PC-9 (cell line): ENCODE results near the gene P4HB.

Source experiments
- EZH2 ChIP-seq: fragments of 200-600 bp; sonication (generic); IDR thresholded peaks from 2 replicates; pipeline ENCODE4 v1.8.0; 2017; ENCODE audit warnings: antibody characterized with exemption, low read depth
- TF ChIP-seq, protein P1 (sequence below): fragments of 200-600 bp; sonication (generic); conservative IDR thresholded peaks from 2 replicates; pipeline ENCODE4 v1.6.1; 2017; ENCODE audit warnings: mixed run types, antibody characterized with exemption, mild to moderate bottlenecking, moderate library complexity

DNA sequence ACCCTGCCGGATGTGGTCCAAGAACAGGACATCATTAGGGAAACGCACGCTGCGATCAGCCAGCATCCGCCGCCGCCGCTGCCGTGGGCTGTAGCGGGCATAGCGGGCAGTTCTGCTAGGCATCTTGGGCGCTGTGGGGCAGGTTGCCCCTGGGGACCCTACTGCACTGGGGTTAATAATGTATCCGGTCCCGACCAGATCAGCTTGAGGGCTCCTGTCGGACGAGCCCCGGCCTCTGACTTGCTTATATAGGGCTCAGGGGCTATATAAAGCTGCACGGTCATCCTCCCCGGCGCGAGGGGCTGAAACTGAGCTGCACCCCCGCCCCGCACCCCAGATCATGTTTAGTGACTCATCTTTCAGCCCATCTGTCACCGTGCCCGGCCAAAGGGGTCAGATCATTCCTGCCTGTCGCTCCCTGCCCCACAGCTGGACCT lies 25.5 kb downstream of the P4HB start, which contains the start of gene PPP1R27:
- TF ChIP-seq, protein P1, sequence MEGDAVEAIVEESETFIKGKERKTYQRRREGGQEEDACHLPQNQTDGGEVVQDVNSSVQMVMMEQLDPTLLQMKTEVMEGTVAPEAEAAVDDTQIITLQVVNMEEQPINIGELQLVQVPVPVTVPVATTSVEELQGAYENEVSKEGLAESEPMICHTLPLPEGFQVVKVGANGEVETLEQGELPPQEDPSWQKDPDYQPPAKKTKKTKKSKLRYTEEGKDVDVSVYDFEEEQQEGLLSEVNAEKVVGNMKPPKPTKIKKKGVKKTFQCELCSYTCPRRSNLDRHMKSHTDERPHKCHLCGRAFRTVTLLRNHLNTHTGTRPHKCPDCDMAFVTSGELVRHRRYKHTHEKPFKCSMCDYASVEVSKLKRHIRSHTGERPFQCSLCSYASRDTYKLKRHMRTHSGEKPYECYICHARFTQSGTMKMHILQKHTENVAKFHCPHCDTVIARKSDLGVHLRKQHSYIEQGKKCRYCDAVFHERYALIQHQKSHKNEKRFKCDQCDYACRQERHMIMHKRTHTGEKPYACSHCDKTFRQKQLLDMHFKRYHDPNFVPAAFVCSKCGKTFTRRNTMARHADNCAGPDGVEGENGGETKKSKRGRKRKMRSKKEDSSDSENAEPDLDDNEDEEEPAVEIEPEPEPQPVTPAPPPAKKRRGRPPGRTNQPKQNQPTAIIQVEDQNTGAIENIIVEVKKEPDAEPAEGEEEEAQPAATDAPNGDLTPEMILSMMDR = no peak
- no peak for TF ChIP-seq EZH2
